ENCODE data around the gene SPX.

Gene SPX

DNA sequence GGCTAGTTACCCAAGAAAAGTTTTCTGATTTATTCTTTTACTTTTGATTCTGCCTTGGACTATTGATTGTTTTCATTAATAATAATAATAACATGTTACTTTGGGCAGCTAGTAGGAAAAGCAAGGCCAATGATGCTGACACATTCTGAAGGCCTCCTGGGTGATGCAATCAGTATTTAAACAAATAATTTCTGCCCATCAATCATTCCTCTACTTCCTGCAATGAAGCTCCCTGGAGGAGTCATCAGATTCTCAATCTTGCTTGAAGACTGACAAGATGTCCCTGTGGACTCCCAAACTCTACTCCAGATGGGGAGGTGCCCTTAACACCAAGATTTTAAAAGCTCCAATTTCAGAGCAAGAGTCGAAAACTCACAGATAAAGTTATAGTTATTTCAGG, at the start of gene SPX:
TSS of gene SPX (plus strand) at position 244 of the 400 bp plus-strand sequence. CDS start 177 bp downstream, outside the sequence.
- TF ChIP-seq CTCF (IDR thresholded peaks at IDR 0.05; ENCODE audit: low read length, missing control alignments) = no peak
- peak; percentile 26 for DNase-seq (ENCODE audit: low read depth)
- H3K4me3 ChIP-seq (replicated peaks; ENCODE audit: low read depth, low read length) = peak within 1 kb of the TSS; percentile 63

DNA sequence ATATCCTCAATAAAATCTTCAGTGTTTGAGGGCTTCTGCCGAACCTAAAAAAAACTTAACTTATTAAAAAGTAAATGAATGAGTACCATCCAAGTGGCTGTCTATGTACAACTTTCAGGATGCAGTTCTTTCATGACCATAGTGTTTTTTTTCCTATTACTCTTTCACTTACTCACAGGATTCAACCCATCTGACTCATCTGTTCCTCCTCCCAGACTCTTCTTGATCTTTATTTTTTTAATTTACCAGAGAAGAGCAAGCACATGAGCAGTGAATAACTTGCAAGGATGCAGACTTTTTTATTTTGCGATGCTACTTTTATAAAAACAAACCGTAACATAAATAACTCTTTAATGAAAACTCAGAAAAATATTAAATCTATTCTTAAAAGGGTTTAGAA, 49.1 kb upstream of the SPX start:
- H3K4me3 ChIP-seq (replicated peaks; ENCODE audit: low read depth, low read length) = no peak overlapping the region
- peak; percentile 45 for DNase-seq (ENCODE audit: low read depth)
- no peak for TF ChIP-seq CTCF (IDR thresholded peaks at IDR 0.05; ENCODE audit: low read length, missing control alignments)

DNA sequence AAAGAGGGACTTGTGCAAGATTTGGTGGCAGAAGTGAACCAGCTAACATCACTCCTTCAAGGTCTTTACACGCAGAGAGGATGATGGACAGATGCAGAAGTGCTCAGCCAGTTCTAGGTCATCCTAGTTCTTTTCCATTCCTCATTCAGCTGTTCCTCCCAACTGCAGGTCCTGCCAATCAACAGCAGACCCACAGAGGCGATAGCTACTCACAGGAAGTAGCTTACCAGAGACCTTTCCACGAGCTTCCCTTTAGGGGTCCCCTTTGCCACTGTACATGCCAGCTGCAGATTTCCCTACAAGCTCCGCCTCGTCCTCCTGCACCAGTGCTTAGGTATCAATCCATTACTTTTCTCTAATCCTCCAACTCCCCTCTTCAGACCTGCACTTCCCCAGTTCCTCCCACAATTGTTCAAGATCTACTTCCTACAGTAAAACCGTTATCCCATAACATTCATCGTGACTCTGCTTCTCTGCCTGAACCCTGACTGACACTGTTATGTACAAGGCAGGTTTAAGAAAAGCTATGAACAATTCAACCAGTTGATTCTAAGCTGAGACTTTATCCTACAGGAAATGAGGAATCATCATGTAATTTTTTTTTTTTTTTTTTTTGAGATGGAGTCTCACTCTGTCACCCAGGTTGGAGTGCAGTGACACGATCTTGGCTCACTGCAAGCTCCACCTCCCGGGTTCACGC, 47.2 kb upstream of the SPX start:
- H3K4me3 ChIP-seq (replicated peaks; ENCODE audit: low read depth, low read length) = no peak overlapping the region
- no peak for TF ChIP-seq CTCF (IDR thresholded peaks at IDR 0.05; ENCODE audit: low read length, missing control alignments)
- peak; percentile 3 for DNase-seq (ENCODE audit: low read depth)

GRCh38 chr12:21483531-21483930, 42.6 kb upstream of the SPX start:
- DNase-seq (ENCODE audit: low read depth) = no peak

DNA sequence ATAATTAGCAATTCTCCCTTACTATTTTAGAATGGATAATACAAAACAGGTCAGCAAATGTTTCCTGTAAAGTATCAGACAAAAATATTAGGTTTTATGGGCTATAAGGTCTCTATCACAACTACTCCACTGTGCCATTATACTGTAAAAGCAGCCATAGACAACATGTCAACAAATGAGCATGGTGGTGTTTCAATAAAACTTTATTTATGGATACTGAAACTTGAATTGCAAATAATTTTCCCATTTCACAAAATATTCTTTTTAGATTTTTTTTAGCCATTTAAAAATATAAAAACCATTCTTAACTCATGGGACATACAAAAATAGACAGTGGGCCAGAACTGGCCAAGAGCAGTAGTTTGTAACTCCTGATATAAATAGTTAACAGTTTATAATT, 40.1 kb upstream of the SPX start:
- no peak for TF ChIP-seq CTCF (IDR thresholded peaks at IDR 0.05; ENCODE audit: low read length, missing control alignments)
- DNase-seq (ENCODE audit: low read depth) = no peak
- H3K4me3 ChIP-seq (replicated peaks; ENCODE audit: low read depth, low read length) = no peak overlapping the region

More at GRCh38 chr12:21483531-21483930, 42.6 kb upstream of the SPX start:
- no peak for TF ChIP-seq CTCF (IDR thresholded peaks at IDR 0.05; ENCODE audit: low read length, missing control alignments)
- H3K4me3 ChIP-seq (replicated peaks; ENCODE audit: low read depth, low read length) = no peak overlapping the region

- no peak for DNase-seq (ENCODE audit: low read depth)
- TF ChIP-seq CTCF (IDR thresholded peaks at IDR 0.05; ENCODE audit: low read length, missing control alignments) = no peak
- H3K4me3 ChIP-seq (replicated peaks; ENCODE audit: low read depth, low read length) = peak overlapping the region; percentile 91
These were observed 26.3 kb upstream of the SPX start for GRCh38 chr12:21499765-21500164.

DNA sequence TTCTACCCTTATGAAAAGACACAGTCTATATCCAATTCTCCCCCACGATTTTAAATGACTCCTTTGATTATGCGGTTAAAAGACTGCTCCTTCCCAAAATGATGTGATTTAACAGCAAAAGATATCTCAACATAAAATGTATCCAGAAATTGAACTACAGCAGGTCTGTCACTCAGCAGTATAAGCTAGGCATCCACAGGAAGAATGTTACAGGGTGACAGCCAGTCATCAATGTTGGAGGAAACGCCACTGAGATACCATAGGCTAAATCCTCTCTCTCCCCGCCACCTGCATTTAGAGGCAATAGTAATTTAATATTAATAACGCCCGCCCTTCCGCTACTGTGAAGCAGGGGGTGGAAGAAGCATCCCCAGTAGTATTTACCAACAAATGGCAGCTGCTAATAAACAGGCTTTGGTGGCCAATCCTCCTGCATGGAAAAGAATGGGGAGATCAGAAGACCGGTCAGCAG, 25.3 kb upstream of the SPX start:
- H3K4me3 ChIP-seq (replicated peaks; ENCODE audit: low read depth, low read length) = peak overlapping the region; percentile 91
- no peak for TF ChIP-seq CTCF (IDR thresholded peaks at IDR 0.05; ENCODE audit: low read length, missing control alignments)
- DNase-seq (ENCODE audit: low read depth) = no peak
